DND-41 (cell line): ENCODE measurements around the gene SUPT3H.

Experiments used
- CTCF ChIP-seq: IDR thresholded peaks from 2 replicates; pipeline ENCODE4 v1.5.1; 2012; ENCODE audit warnings: borderline replicate concordance, low read length, moderate library complexity, mild to moderate bottlenecking; ENCODE audit not compliant: poor library complexity, severe bottlenecking; ENCODE audit errors: extremely low read depth
- EZH2 ChIP-seq: IDR thresholded peaks from 3 replicates; pipeline ENCODE4 v1.6.1; 2012; ENCODE audit warnings: borderline replicate concordance, low read depth, mild to moderate bottlenecking, moderate library complexity, low read length, inconsistent platforms; ENCODE audit not compliant: severe bottlenecking

GRCh38 chr6:45049188-45049843 lies 328.4 kb downstream of the SUPT3H start:
- TF ChIP-seq CTCF (no peak), EZH2 (no peak)
